ENCODE results near the gene PTGDR2.
"Not testable (repeated sequence)": the region's sequence is repeated elsewhere in the genome, so short reads cannot be mapped to it uniquely, and the experiment has no call there.

PTGDR2 gene

GRCh38 chr11:60840470-60841430 is 15.0 kb downstream of the PTGDR2 start:
- no peak for DNase-seq

GRCh38 chr11:60838132-60838531 is 17.6 kb downstream of the PTGDR2 start:
- no peak for DNase-seq

- DNase-seq: no peak
Measured at GRCh38 chr11:60836866-60837515, 18.8 kb downstream of the PTGDR2 start.

GRCh38 chr11:60835534-60835846 is 20.3 kb downstream of the PTGDR2 start:
- DNase-seq: no peak

GRCh38 chr11:60834742-60835533 is 20.8 kb downstream of the PTGDR2 start:
- no peak for DNase-seq

GRCh38 chr11:60831501-60832079 is 24.2 kb downstream of the PTGDR2 start:
- no peak for DNase-seq

- peak; percentile 39 for DNase-seq
Measured at GRCh38 chr11:60831143-60831500, 24.6 kb downstream of the PTGDR2 start.

- DNase-seq: no peak
Measured at GRCh38 chr11:60830478-60831142, 25.1 kb downstream of the PTGDR2 start.

GRCh38 chr11:60825790-60826189 is 30.0 kb downstream of the PTGDR2 start:
- no peak for DNase-seq

GRCh38 chr11:60825118-60825517 is 30.6 kb downstream of the PTGDR2 start:
- no peak for DNase-seq

GRCh38 chr11:60823745-60824306 is 31.9 kb downstream of the PTGDR2 start:
- DNase-seq: not testable (repeated sequence)

- no peak for DNase-seq
Measured at GRCh38 chr11:60821827-60822599, 33.7 kb downstream of the PTGDR2 start.

GRCh38 chr11:60818057-60818456 is 37.7 kb downstream of the PTGDR2 start:
- no peak for DNase-seq

- DNase-seq: no peak
Measured at GRCh38 chr11:60816590-60817157, 39.1 kb downstream of the PTGDR2 start.

GRCh38 chr11:60814112-60814511 is 41.6 kb downstream of the PTGDR2 start:
- no peak for DNase-seq

GRCh38 chr11:60813324-60813723 is 42.4 kb downstream of the PTGDR2 start:
- DNase-seq: no peak

GRCh38 chr11:60810569-60810968 is 45.2 kb downstream of the PTGDR2 start:
- DNase-seq: no peak

GRCh38 chr11:60810151-60810550 is 45.6 kb downstream of the PTGDR2 start:
- DNase-seq: no peak

- DNase-seq: no peak
Measured at GRCh38 chr11:60809691-60810090, 46.1 kb downstream of the PTGDR2 start.

- no peak for DNase-seq
Measured at GRCh38 chr11:60809249-60809648, 46.5 kb downstream of the PTGDR2 start.
